GM23338 (cell line): ENCODE measurements around the gene RNF34.

ENCODE experiments used
- CREB1 ChIP-seq: fragments of 250-450 bp; sonication (Bioruptor Pico); IDR thresholded peaks from 2 replicates; pipeline ENCODE4 v1.5.0; 2020; ENCODE audit warnings: low read depth, mild to moderate bottlenecking, moderate library complexity
- CTCF ChIP-seq, 2 experiments: fragments of 200-600 bp in 1 of 2; sonication (generic) in 1 of 2; conservative IDR thresholded peaks; 2 replicates each; pipeline versions ENCODE4 v1.5.1 to v1.6.1; 2016 to 2017; ENCODE audit warnings: antibody characterized with exemption in 2 of 2, low read depth in 2 of 2, mild to moderate bottlenecking in 2 of 2, moderate library complexity in 1 of 2
- EZH2 ChIP-seq: fragments of 200-600 bp; sonication (generic); IDR thresholded peaks from one replicate; pipeline ENCODE4 v1.8.0; 2017; ENCODE audit warnings: antibody characterized with exemption, mild to moderate bottlenecking, low read depth; ENCODE audit not compliant: unreplicated experiment
- EZH2phosphoT487 ChIP-seq: fragments of 200-600 bp; sonication (generic); IDR thresholded peaks from one replicate; pipeline ENCODE4 v1.8.1; 2018; ENCODE audit warnings: antibody characterized with exemption; ENCODE audit not compliant: unreplicated experiment
- JUNB ChIP-seq: IDR thresholded peaks from one replicate; pipeline ENCODE4 v1.6.1; 2016; ENCODE audit warnings: antibody characterized with exemption; ENCODE audit not compliant: unreplicated experiment
- NANOG ChIP-seq: IDR thresholded peaks from 2 replicates; pipeline ENCODE4 v1.6.1; 2016; ENCODE audit warnings: antibody characterized with exemption, borderline replicate concordance
- POLR2AphosphoS5 ChIP-seq: IDR thresholded peaks from 2 replicates; pipeline ENCODE4 v1.6.1; 2016; ENCODE audit warnings: antibody characterized with exemption, low read depth
- REST ChIP-seq: IDR thresholded peaks from one replicate; pipeline ENCODE4 v1.6.1; 2018; ENCODE audit warnings: antibody characterized with exemption; ENCODE audit not compliant: unreplicated experiment
- ZNF114 ChIP-seq: fragments of 250-450 bp; sonication (Bioruptor Pico); IDR thresholded peaks from 2 replicates; pipeline ENCODE4 v1.5.0; 2020; ENCODE audit warnings: mild to moderate bottlenecking, moderate library complexity

- TF ChIP-seq POLR2AphosphoS5 (no peak), NANOG (no peak), EZH2phosphoT487 (no peak), CTCF (conservative IDR thresholded peaks at IDR 0.05; ENCODE audit: low read depth in 2 of 2) (no peak), EZH2 (no peak), JUNB (no peak), CREB1 (CRISPR knock-in tag) (no peak), REST (no peak), ZNF114 (no peak)
Measured at GRCh38 chr12:121356657-121357056, 43.3 kb upstream of the RNF34 start.
